ENCODE measurements around the gene PARL. TPM values are rescaled to one million over a fixed set of nuclear protein-coding genes. Genes with fewer than 3 reads are reported as not detected.

The PARL gene
- polyA plus RNA-seq, 1 of the 3 experiments (the other 2 are of a cell fraction): 50.1 TPM

DNA sequence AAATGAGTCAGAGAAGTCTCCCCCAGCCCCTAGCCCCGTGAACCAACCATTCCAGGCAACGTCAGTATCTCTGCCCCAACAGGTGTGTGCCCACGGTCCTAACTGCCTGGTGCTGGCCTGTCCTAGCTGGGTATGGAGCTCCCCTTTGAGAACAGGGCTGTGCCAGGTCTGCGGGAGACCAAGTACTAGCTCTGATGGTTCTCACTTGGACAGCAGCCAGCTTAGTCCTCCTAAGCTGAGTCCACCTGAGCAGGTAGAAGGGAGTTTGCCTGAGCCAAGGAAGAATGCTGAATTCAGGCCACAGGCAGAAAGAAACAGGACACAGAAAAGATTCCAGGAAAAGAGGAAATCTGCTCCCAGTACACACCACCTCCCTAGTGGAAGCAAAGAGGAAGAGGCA lies 33.1 kb upstream of the PARL start:
- Histone ChIP-seq H3K9me2 (no peaks in the 10 kb centered on the region), H3K27me3 (ENCODE audit: insufficient read depth) (no peaks in the 10 kb centered on the region), H3K79me2 (ENCODE audit: insufficient read depth) (no peaks in the 10 kb centered on the region), H3K9ac (no peak overlapping the region), H3K4me3 (ENCODE audit: low read depth in 2 of 2, low read length in 1 of 2) (no peak overlapping the region), H3K4me2 (no peak overlapping the region), H3F3A (replicated peaks; ENCODE audit: insufficient read depth) (no peaks in the 10 kb centered on the region), H2AFZ (ENCODE audit: low read depth) (no peak overlapping the region), H3K27ac (ENCODE audit: low read depth in 2 of 2, low read length in 1 of 2) (no peak overlapping the region), H4K20me1 (ENCODE audit: insufficient read depth) (no peaks in the 10 kb centered on the region), H3K9me3 (no peaks in the 10 kb centered on the region), H3K4me1 (ENCODE audit: control insufficient read depth in 1 of 2, insufficient read depth in 2 of 2, low read depth in 1 of 2, low read length in 1 of 2) (no peaks in the 10 kb centered on the region), H3K36me3 (replicated peaks in 1 of 2; ENCODE audit: control insufficient read depth in 1 of 2, insufficient read depth in 2 of 2, low read length in 1 of 2) (peaks cover 6 to 18% of the 10 kb centered on the region in 2 experiments)
- CTCF ChIA-PET: interaction anchor here (1.0 to 1.9 kb wide), 3 partner anchors 22 to 33 kb away, joined by 4 to 7 read pairs (median 7); partner anchors contain the start of gene PARL
- TF ChIP-seq EP300 (IDR thresholded peaks at IDR 0.05; ENCODE audit: borderline replicate concordance in 1 of 2, low read depth in 1 of 2, low read length in 1 of 2) (no peak), JUND (IDR thresholded peaks at IDR 0.05) (no peak), SIN3A (IDR thresholded peaks at IDR 0.05; ENCODE audit: borderline replicate concordance, low read depth, low read length) (no peak), GABPA (IDR thresholded peaks at IDR 0.05; ENCODE audit: low read depth) (no peak), YY1 (IDR thresholded peaks at IDR 0.05; ENCODE audit: low read depth) (no peak), TEAD4 (IDR thresholded peaks at IDR 0.05; ENCODE audit: borderline replicate concordance, insufficient read depth) (no peak), GATA2 (CRISPR knock-in tag; IDR thresholded peaks at IDR 0.05) (no peak), NFIC (IDR thresholded peaks at IDR 0.05; ENCODE audit: borderline replicate concordance) (no peak), SMC3 (IDR thresholded peaks at IDR 0.05; ENCODE audit: low read depth, low read length) (no peak), CHD2 (IDR thresholded peaks at IDR 0.05; ENCODE audit: low read length, partially characterized antibody) (no peak), ELF1 (IDR thresholded peaks at IDR 0.05) (no peak), MXI1 (IDR thresholded peaks at IDR 0.05; ENCODE audit: low read depth, low read length) (no peak), NRF1 (IDR thresholded peaks at IDR 0.05; ENCODE audit: low read depth, low read length) (no peak)
- TF ChIP-seq, protein P1, sequence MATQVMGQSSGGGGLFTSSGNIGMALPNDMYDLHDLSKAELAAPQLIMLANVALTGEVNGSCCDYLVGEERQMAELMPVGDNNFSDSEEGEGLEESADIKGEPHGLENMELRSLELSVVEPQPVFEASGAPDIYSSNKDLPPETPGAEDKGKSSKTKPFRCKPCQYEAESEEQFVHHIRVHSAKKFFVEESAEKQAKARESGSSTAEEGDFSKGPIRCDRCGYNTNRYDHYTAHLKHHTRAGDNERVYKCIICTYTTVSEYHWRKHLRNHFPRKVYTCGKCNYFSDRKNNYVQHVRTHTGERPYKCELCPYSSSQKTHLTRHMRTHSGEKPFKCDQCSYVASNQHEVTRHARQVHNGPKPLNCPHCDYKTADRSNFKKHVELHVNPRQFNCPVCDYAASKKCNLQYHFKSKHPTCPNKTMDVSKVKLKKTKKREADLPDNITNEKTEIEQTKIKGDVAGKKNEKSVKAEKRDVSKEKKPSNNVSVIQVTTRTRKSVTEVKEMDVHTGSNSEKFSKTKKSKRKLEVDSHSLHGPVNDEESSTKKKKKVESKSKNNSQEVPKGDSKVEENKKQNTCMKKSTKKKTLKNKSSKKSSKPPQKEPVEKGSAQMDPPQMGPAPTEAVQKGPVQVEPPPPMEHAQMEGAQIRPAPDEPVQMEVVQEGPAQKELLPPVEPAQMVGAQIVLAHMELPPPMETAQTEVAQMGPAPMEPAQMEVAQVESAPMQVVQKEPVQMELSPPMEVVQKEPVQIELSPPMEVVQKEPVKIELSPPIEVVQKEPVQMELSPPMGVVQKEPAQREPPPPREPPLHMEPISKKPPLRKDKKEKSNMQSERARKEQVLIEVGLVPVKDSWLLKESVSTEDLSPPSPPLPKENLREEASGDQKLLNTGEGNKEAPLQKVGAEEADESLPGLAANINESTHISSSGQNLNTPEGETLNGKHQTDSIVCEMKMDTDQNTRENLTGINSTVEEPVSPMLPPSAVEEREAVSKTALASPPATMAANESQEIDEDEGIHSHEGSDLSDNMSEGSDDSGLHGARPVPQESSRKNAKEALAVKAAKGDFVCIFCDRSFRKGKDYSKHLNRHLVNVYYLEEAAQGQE (IDR thresholded peaks at IDR 0.05; ENCODE audit: low read depth, low read length): no peak
- TF ChIP-seq, protein P2, sequence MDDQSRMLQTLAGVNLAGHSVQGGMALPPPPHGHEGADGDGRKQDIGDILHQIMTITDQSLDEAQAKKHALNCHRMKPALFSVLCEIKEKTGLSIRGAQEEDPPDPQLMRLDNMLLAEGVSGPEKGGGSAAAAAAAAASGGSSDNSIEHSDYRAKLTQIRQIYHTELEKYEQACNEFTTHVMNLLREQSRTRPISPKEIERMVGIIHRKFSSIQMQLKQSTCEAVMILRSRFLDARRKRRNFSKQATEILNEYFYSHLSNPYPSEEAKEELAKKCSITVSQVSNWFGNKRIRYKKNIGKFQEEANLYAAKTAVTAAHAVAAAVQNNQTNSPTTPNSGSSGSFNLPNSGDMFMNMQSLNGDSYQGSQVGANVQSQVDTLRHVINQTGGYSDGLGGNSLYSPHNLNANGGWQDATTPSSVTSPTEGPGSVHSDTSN (IDR thresholded peaks at IDR 0.05): no peak
- TF ChIP-seq, protein P3, sequence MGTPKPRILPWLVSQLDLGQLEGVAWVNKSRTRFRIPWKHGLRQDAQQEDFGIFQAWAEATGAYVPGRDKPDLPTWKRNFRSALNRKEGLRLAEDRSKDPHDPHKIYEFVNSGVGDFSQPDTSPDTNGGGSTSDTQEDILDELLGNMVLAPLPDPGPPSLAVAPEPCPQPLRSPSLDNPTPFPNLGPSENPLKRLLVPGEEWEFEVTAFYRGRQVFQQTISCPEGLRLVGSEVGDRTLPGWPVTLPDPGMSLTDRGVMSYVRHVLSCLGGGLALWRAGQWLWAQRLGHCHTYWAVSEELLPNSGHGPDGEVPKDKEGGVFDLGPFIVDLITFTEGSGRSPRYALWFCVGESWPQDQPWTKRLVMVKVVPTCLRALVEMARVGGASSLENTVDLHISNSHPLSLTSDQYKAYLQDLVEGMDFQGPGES (IDR thresholded peaks at IDR 0.05; ENCODE audit: low read depth, low read length): no peak
- TF ChIP-seq, protein P4, sequence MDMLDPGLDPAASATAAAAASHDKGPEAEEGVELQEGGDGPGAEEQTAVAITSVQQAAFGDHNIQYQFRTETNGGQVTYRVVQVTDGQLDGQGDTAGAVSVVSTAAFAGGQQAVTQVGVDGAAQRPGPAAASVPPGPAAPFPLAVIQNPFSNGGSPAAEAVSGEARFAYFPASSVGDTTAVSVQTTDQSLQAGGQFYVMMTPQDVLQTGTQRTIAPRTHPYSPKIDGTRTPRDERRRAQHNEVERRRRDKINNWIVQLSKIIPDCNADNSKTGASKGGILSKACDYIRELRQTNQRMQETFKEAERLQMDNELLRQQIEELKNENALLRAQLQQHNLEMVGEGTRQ (IDR thresholded peaks at IDR 0.05; ENCODE audit: borderline replicate concordance, low read depth, low read length): no peak
- TF ChIP-seq, protein P5, sequence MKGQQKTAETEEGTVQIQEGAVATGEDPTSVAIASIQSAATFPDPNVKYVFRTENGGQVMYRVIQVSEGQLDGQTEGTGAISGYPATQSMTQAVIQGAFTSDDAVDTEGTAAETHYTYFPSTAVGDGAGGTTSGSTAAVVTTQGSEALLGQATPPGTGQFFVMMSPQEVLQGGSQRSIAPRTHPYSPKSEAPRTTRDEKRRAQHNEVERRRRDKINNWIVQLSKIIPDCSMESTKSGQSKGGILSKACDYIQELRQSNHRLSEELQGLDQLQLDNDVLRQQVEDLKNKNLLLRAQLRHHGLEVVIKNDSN (IDR thresholded peaks at IDR 0.05; ENCODE audit: borderline replicate concordance, low read depth): no peak
- TF ChIP-seq, protein P6, sequence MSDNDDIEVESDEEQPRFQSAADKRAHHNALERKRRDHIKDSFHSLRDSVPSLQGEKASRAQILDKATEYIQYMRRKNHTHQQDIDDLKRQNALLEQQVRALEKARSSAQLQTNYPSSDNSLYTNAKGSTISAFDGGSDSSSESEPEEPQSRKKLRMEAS (IDR thresholded peaks at IDR 0.05; ENCODE audit: low read depth): no peak
- TF ChIP-seq, protein P7, sequence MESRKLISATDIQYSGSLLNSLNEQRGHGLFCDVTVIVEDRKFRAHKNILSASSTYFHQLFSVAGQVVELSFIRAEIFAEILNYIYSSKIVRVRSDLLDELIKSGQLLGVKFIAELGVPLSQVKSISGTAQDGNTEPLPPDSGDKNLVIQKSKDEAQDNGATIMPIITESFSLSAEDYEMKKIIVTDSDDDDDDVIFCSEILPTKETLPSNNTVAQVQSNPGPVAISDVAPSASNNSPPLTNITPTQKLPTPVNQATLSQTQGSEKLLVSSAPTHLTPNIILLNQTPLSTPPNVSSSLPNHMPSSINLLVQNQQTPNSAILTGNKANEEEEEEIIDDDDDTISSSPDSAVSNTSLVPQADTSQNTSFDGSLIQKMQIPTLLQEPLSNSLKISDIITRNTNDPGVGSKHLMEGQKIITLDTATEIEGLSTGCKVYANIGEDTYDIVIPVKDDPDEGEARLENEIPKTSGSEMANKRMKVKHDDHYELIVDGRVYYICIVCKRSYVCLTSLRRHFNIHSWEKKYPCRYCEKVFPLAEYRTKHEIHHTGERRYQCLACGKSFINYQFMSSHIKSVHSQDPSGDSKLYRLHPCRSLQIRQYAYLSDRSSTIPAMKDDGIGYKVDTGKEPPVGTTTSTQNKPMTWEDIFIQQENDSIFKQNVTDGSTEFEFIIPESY (IDR thresholded peaks at IDR 0.05; ENCODE audit: borderline replicate concordance, low read depth): no peak
- DNase-seq: no peak
- WGBS (ENCODE audit: low lambda C conversion rate): 100% methylated on average over 1 of the region's 4 CpGs
- POLR2A ChIA-PET: no interaction called here

All from SK-N-SH (cell line).